Mesodermal cell (in vitro differentiated cells): ENCODE data around the gene HOTAIR.

ENCODE experiments used
- H3K27ac ChIP-seq: 2 replicates; pipeline ENCODE4 v1.7.0; 2013; ENCODE audit warnings: mild to moderate bottlenecking, low read depth, low read length, moderate library complexity; ENCODE audit not compliant: severe bottlenecking
- H3K36me3 ChIP-seq: 2 replicates; pipeline ENCODE4 v1.7.1; 2013; ENCODE audit warnings: mild to moderate bottlenecking, low read length, moderate library complexity; ENCODE audit not compliant: control insufficient read depth, insufficient read depth
- H3K4me1 ChIP-seq: one replicate; pipeline ENCODE4 v1.7.1; 2013; ENCODE audit warnings: mild to moderate bottlenecking, low read length; ENCODE audit not compliant: insufficient read depth, control insufficient read depth, poor library complexity, severe bottlenecking
- H3K4me3 ChIP-seq: 2 replicates; pipeline ENCODE4 v1.7.0; 2013; ENCODE audit warnings: low read length, control low read depth, mild to moderate bottlenecking; ENCODE audit not compliant: insufficient read depth, poor library complexity, severe bottlenecking; ENCODE audit errors: extremely low read depth
- H3K9me3 ChIP-seq: 2 replicates; pipeline ENCODE4 v1.7.1; 2013; ENCODE audit warnings: mild to moderate bottlenecking, low read length, moderate library complexity; ENCODE audit not compliant: control insufficient read depth
- WGBS, 2 experiments: methylation state at CpG; one replicate each; pipeline ENCODE4 v1.1.5; 2013; ENCODE audit warnings: missing lambda C conversion rate in 2 of 2; ENCODE audit not compliant: insufficient coverage in 2 of 2; 5-methylcytosine and 5-hydroxymethylcytosine counted together

Gene HOTAIR

DNA sequence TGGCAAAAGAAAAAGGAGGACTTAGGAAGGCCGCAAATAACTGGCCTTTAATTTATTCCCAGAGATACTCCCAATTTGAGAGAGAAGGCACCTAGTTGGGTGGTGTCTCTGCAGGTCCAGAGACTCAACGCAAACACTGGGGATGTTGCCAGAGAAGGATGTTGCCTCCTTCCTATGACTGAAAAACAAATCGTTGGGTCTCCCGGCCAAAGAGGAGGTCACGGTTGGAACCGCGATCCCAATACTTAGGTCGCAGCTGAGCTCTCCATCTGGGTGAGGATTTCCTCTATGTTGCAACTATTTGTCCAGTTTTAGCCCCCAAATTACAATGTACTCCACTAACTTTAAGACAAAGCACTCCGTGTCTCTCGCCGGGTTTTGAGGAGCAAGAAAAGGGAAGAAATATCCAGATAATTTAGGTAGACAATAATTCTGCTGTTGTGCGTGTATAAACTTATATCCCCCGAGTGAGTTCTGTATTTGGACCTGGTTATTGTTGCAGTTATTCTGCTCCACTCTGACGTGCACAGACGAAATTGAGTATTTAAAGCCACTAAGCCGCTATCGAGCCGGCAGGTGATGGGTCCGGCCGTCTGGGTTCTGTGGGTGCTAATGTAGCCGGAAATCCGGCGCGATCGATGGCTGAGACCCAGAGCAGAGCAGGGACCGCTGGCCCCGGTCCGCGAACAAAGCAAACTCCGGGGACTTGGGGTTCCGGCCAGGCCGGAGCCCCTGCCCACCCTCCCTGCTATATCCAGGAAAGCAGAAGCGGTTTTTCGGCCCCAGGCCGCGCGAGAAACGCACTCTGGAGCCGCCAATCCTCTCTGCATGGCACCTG is 14.3 kb downstream of the HOTAIR start:
- Histone ChIP-seq H3K36me3 (no peaks in the 10 kb centered on the region), H3K27ac (no peak overlapping the region), H3K9me3 (no peaks in the 10 kb centered on the region), H3K4me1 (no peaks in the 10 kb centered on the region), H3K4me3 (no peak overlapping the region)
- 25 to 26% methylated on average over 32 to 35 of the region's 39 CpGs for WGBS, 2 experiments

DNA sequence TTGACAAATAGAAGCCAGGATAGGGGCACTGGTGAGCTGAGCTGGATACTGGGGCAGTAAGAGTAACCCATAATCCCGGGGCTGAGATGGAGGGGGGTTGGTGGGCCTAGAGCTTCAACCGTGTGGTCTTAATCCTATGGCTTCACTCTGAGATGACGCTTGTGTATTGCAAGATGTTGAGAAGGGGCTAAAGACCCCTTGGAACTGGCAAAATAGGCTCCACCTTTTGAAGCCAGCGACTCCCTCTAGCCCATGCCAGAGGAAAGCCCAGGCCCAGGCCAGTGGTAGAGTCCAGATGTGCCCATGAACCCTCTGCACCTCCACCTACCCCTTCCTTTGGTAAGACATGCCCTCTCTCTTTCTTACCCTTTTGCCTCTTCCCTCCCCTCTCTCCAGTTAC is 15.4 kb downstream of the HOTAIR start:
- Histone ChIP-seq H3K27ac (no peak overlapping the region), H3K9me3 (no peaks in the 10 kb centered on the region), H3K4me1 (no peaks in the 10 kb centered on the region), H3K36me3 (no peaks in the 10 kb centered on the region), H3K4me3 (no peak overlapping the region)
- WGBS, 2 experiments, result 15 to 25% methylated on average over 4 of the region's 4 CpGs

DNA sequence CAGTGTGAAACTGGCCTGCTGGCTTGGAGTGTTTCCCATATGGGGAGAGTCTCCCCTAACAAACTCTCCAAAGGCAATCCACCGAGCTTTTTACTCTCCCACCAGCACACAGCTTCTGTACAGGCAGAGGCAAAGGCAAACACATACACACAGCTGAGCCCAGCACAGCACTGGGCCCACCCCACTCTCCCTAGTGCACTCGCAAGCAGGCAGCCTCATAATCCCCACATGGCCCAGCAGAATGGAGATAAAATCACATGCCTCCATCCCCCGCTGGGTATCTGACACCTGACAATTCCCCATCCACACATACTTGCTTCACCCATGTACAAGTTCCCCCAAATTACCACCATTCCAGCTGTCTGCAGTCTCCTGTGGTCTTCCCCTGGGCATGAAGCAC is 16.6 kb downstream of the HOTAIR start:
- Histone ChIP-seq H3K4me3 (no peak overlapping the region), H3K4me1 (peaks cover 9% of the 10 kb centered on the region), H3K9me3 (no peaks in the 10 kb centered on the region), H3K36me3 (no peaks in the 10 kb centered on the region), H3K27ac (no peak overlapping the region)
- WGBS, 2 experiments, result 27 to 31% methylated on average over 3 of the region's 3 CpGs

DNA sequence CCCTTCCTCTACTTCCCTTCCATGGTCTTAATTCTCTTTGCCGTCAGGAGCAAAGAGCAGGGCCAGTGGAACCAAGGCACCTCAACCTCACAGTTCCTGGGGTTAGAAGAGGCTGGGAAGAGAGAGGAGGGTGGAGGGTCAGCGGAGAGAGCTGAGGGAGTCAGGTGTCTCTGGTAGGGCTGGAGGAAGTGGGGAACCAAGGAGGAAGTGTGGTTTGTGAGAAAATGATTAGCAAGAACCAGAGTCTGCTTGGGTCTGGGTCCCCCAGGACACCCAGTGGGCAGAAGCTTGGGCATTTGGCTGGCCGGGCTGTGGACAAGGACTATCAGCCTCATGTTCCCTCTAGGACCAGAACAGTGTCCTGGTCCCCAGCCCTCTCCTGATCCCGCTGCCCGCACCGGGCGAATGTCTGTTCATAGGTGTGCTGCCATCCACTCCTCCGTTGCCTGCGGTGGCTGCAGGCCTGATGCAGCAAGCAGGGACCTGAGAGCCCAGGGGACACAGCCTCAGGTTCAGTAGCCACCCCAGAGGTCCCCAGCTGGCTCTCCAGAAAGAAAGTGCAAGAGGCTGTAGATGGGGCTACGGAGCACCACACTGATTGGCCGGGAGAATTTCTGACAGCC is 17.7 kb downstream of the HOTAIR start:
- no peak overlapping the region for H3K27ac ChIP-seq
- no peaks in the 10 kb centered on the region for H3K9me3 ChIP-seq
- H3K4me3 ChIP-seq, result no peak overlapping the region
- H3K36me3 ChIP-seq, result no peaks in the 10 kb centered on the region
- H3K4me1 ChIP-seq, result peaks cover 10% of the 10 kb centered on the region
- 14 to 29% methylated on average over 10 of the region's 11 CpGs for WGBS, 2 experiments

DNA sequence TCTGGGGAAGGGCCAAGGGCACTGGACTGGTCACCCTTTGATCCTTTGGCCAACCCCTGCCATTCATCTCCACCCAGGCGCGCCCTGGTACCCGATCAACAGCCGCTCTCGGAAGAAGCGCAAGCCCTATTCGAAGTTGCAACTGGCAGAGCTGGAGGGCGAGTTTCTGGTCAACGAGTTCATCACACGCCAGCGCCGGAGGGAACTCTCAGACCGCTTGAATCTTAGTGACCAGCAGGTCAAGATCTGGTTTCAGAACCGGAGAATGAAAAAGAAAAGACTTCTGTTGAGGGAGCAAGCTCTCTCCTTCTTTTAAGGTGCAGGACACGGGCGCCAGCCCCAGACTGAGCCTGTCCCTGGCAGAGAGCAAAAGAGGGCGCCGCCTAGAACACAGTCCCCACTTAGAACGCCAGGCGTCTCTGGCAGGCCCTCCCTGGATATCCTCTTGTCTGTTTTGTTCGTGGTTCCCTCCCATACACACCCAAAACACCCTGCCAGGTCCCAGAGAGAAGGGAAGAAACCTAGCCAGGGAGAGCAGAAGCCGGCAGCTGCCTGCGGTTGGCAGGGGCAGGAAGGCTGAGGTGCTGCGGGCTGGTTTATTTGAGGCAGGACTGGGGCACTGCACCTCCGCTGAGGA is 18.4 kb downstream of the HOTAIR start:
- Histone ChIP-seq H3K9me3 (no peaks in the 10 kb centered on the region), H3K36me3 (no peaks in the 10 kb centered on the region), H3K27ac (no peak overlapping the region), H3K4me1 (peaks cover 10% of the 10 kb centered on the region), H3K4me3 (no peak overlapping the region)
- 23 to 25% methylated on average over 18 to 21 of the region's 25 CpGs for WGBS, 2 experiments

DNA sequence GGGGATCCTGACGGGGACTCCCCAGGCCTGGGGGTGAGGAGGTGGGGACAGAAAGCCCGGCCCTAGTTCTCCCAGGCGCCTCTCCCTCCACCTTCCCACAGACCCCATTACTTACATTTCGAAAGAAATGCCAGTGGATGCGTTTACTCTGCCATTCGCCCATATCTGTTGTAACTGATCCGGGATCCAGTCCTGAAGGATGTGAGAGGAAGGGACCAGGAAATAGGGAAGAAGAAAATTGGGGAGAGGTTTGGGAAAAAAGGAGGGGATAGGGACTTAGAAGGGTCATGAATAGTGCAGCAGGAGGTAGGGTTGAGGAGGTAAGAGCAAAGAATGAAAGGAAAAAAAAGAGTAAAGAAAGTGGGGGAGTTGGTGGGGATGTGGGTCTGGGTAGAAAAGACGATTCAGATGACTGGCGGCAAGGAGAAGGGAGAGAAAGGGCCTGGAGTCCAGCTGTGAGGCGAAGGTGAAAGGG is 18.9 kb downstream of the HOTAIR start:
- 12 to 28% methylated on average over 4 to 6 of the region's 10 CpGs for WGBS, 2 experiments

DNA sequence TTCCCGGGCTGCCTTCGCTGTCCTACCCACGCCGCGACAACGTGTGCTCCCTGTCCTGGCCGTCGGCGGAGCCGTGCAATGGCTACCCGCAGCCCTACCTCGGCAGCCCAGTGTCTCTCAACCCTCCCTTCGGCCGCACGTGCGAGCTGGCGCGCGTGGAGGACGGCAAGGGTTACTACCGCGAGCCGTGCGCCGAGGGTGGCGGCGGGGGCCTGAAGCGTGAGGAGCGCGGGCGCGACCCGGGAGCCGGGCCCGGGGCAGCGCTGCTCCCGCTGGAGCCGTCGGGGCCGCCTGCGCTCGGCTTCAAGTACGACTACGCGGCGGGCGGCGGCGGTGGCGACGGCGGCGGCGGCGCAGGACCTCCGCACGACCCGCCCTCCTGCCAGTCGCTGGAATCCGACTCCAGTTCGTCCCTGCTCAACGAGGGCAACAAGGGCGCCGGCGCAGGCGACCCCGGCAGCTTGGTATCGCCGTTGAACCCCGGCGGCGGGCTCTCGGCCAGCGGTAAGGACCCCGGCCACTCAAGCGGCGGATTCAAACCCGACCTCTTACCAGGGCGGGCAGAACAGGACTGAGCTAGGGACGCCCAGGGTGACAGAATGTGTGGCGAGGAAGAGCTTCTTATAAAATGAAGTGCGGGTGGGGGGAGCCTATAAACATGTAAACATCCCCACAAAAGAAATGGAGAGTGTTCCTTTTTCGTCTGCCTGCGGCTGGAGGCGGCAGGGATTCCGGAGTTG is 19.5 kb downstream of the HOTAIR start:
- Histone ChIP-seq H3K4me1 (peaks cover 10% of the 10 kb centered on the region), H3K9me3 (no peaks in the 10 kb centered on the region), H3K36me3 (no peaks in the 10 kb centered on the region), H3K4me3 (no peak overlapping the region), H3K27ac (no peak overlapping the region)
- WGBS, 2 experiments, result 6 to 8% methylated on average over 56 to 60 of the region's 86 CpGs

More for the DNA sequence above, 18.9 kb downstream of the HOTAIR start:
- Histone ChIP-seq H3K36me3 (no peaks in the 10 kb centered on the region), H3K27ac (no peak overlapping the region), H3K9me3 (no peaks in the 10 kb centered on the region), H3K4me3 (no peak overlapping the region), H3K4me1 (peaks cover 10% of the 10 kb centered on the region)

DNA sequence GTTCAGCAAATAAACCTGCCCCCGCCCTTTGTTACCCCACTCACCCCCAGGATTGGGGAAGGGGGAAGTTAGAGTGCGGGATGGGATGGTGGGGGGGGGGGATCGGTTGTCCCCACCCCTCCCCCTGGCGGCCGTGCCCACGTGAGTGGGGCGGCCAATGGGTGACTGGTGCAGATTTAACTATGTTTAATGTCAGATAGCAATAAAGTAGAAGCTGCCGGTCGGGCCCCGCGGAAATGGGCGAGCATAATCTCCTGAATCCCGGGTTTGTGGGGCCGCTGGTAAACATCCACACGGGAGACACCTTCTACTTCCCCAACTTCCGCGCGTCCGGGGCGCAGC is 20.1 kb downstream of the HOTAIR start, which contains the start of gene HOXC12:
TSS of gene HOXC12 (plus strand) at position 210 of the 342 bp plus-strand sequence. CDS start at position 237, 27 bp downstream.
- H3K27ac ChIP-seq, result no peak within 1 kb of the TSS
- 23 to 31% methylated on average over 13 of the region's 20 CpGs for WGBS, 2 experiments
- peaks cover 10% of the 10 kb centered on the region for H3K4me1 ChIP-seq
- H3K9me3 ChIP-seq, result no peaks in the 10 kb centered on the region
- no peaks in the 10 kb centered on the region for H3K36me3 ChIP-seq
- H3K4me3 ChIP-seq, result no peak within 1 kb of the TSS

DNA sequence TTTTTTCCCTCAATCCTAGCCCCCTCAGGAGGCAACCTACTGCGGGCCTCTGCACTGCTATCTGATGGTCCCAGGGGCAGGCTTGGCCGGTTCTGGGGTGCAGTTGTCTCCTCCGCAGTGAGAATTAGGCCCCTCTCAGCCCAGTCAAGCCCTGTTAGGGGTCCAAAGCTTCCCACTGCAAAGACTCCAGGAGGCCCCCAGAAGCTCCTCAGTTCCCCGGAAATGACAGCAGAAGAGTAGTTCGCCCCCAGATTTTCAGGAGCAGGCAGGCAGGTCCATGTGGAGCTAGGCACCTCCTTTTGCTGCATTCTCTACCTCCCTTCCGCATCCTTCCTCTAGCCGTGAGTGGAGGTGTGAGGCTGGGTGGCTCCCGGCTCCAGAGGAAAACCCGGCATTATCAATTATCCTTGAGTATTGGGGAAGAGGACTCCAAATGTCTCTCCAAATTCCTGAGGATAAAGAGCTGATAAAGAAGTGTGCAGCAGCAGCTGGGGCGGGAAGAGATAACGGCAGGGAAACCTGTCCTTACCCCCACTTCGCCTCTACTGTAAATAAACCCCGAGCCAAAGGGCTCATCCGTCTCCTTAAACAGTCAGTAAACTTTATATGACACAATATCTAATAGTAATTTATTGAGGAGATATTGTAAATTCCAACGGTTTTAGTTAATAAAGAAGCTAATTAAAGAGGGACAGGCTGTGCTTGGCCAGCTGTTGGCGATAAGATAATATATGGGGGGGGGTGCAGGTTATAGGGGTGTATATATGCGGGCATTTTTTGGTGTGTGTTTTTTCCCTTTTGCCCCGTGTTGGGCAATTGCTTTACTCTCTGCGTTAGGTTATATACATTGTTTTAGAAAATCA is 20.7 kb downstream of the HOTAIR start:
- Histone ChIP-seq H3K36me3 (no peaks in the 10 kb centered on the region), H3K4me3 (no peak overlapping the region), H3K9me3 (no peaks in the 10 kb centered on the region), H3K4me1 (peaks cover 10% of the 10 kb centered on the region), H3K27ac (no peak overlapping the region)
- 19 to 21% methylated on average over 7 to 8 of the region's 19 CpGs for WGBS, 2 experiments
